ENCODE measurements around the gene NCKAP1. TPM values are rescaled to one million over a fixed set of nuclear protein-coding genes. Genes with fewer than 3 reads are reported as not detected.
"Not testable (repeated sequence)": the region's sequence is repeated elsewhere in the genome, so short reads cannot be mapped to it uniquely, and the experiment has no call there.

Gene NCKAP1
- total RNA-seq, 6 experiments from 2014 or later: 115 to 160 (median 146) TPM

- no peak for TF ChIP-seq CTCF (IDR thresholded peaks at IDR 0.05)
- Mint-ChIP-seq H3K27me3 (ENCODE audit: insufficient read depth) (no peaks in the 10 kb centered on the region; the same call in 1 of the 2 replicates), H3K4me1 (ENCODE audit: low read depth) (peaks cover 34% of the 10 kb centered on the region), H3K27ac (no peak overlapping the region), H3K4me3 (no peak overlapping the region), H3K9me3 (no peaks in the 10 kb centered on the region), H3K36me3 (ENCODE audit: low read depth) (peaks cover 8% of the 10 kb centered on the region; the same call in 1 of the 2 replicates)
- no peak for DNase-seq
These were observed 143.1 kb downstream of the NCKAP1 start for GRCh38 chr2:182895169-182895568.

- Mint-ChIP-seq H3K36me3 (ENCODE audit: low read depth) (peaks cover 8% of the 10 kb centered on the region; the same call in 1 of the 2 replicates), H3K9me3 (no peaks in the 10 kb centered on the region), H3K4me3 (no peak overlapping the region), H3K27me3 (ENCODE audit: insufficient read depth) (no peaks in the 10 kb centered on the region; the same call in 1 of the 2 replicates), H3K27ac (no peak overlapping the region), H3K4me1 (ENCODE audit: low read depth) (peaks cover 35% of the 10 kb centered on the region)
- no peak for DNase-seq
- no peak for TF ChIP-seq CTCF (IDR thresholded peaks at IDR 0.05)
These were observed 144.1 kb downstream of the NCKAP1 start for GRCh38 chr2:182894174-182894573.

DNA sequence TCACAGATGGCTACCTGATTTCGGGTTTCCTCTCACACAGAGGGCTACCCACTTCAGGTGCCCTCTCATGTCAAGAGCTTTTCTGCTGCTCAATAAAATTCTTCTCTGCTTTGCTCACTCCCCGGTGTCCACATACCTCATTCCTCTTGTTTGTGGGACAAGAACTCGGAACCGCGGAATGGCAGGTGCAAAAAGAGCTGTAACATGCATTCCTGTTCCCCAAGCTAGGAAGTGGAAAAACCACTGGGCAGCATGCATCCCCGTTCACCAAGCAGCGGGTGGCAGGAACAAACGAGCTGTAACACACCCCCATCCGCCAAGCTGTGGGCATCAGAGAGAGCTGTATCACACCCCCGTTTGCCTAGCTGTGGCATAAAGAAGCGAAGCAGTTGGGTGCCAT is 144.6 kb downstream of the NCKAP1 start:
- no peak for TF ChIP-seq CTCF (IDR thresholded peaks at IDR 0.05)
- H3K9me3 Mint-ChIP-seq: no peaks in the 10 kb centered on the region
- H3K36me3 Mint-ChIP-seq (ENCODE audit: low read depth): peaks cover 8% of the 10 kb centered on the region; the same call in 1 of the 2 replicates
- DNase-seq: no peak
- no peaks in the 10 kb centered on the region; the same call in 1 of the 2 replicates for H3K27me3 Mint-ChIP-seq (ENCODE audit: insufficient read depth)
- peaks cover 35% of the 10 kb centered on the region for H3K4me1 Mint-ChIP-seq (ENCODE audit: low read depth)
- no peak overlapping the region for H3K4me3 Mint-ChIP-seq
- no peak overlapping the region for H3K27ac Mint-ChIP-seq

DNA sequence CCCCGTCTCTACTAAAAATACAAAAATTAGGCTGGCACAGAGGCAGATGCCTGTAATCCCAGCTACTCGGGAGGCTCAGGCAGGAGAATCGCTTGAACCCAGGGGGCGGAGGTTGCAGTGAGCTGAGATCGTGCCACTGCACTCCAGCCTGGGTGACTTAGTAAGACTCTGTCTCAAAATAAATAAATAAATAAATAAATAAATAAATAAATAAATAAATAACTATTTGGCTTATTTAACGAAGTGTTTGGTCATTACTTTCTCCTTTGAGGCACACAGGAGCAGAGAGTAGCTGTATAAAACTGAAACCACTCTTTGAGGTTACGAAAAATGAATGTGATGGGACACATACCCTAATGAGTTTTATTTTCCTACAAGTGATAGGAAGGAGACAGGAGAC is 145.2 kb downstream of the NCKAP1 start:
- H3K27me3 Mint-ChIP-seq (ENCODE audit: insufficient read depth); H3K27ac Mint-ChIP-seq; H3K36me3 Mint-ChIP-seq (ENCODE audit: low read depth); H3K9me3 Mint-ChIP-seq; DNase-seq; H3K4me3 Mint-ChIP-seq: not testable (repeated sequence)
- peaks cover 35% of the 10 kb centered on the region for H3K4me1 Mint-ChIP-seq (ENCODE audit: low read depth)

DNA sequence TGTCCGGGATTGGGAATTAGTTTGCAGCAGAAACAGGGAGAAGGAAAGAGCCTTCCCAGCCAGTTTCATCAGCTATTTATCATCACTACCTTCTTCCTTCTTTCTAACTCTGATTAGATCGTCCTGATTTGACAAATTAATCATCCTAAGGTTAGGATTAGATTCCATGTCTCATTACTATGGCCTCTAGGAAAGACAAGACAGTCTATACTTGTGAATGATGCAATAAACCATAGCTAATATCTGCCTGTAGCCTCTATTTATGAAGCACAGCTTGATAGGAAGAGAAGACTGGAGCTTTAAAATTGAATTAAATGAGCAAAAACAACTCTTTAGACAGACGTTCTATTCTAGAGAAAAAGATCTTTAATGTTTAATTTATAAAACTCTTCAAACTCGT is 146.6 kb downstream of the NCKAP1 start:
- TF ChIP-seq CTCF (IDR thresholded peaks at IDR 0.05): no peak
- peaks cover 8% of the 10 kb centered on the region; the same call in 1 of the 2 replicates for H3K36me3 Mint-ChIP-seq (ENCODE audit: low read depth)
- no peak overlapping the region for H3K27ac Mint-ChIP-seq
- H3K27me3 Mint-ChIP-seq (ENCODE audit: insufficient read depth): no peaks in the 10 kb centered on the region; the same call in none of the 2 replicates
- no peaks in the 10 kb centered on the region for H3K9me3 Mint-ChIP-seq
- peaks cover 24% of the 10 kb centered on the region for H3K4me1 Mint-ChIP-seq (ENCODE audit: low read depth)
- no peak overlapping the region for H3K4me3 Mint-ChIP-seq
- DNase-seq: no peak

- H3K27ac Mint-ChIP-seq: no peak overlapping the region
- peaks cover 8% of the 10 kb centered on the region; the same call in 1 of the 2 replicates for H3K36me3 Mint-ChIP-seq (ENCODE audit: low read depth)
- no peak for TF ChIP-seq CTCF (IDR thresholded peaks at IDR 0.05)
- H3K4me3 Mint-ChIP-seq: peak overlapping the region; percentile 22; the same call in 1 of the 2 replicates
- DNase-seq: no peak
- no peaks in the 10 kb centered on the region; the same call in none of the 2 replicates for H3K27me3 Mint-ChIP-seq (ENCODE audit: insufficient read depth)
- no peaks in the 10 kb centered on the region for H3K9me3 Mint-ChIP-seq
- H3K4me1 Mint-ChIP-seq (ENCODE audit: low read depth): peaks cover 23% of the 10 kb centered on the region
These were observed 147.4 kb downstream of the NCKAP1 start for GRCh38 chr2:182890773-182891378.
